ENCODE data around the gene AARSD1.

DNA sequence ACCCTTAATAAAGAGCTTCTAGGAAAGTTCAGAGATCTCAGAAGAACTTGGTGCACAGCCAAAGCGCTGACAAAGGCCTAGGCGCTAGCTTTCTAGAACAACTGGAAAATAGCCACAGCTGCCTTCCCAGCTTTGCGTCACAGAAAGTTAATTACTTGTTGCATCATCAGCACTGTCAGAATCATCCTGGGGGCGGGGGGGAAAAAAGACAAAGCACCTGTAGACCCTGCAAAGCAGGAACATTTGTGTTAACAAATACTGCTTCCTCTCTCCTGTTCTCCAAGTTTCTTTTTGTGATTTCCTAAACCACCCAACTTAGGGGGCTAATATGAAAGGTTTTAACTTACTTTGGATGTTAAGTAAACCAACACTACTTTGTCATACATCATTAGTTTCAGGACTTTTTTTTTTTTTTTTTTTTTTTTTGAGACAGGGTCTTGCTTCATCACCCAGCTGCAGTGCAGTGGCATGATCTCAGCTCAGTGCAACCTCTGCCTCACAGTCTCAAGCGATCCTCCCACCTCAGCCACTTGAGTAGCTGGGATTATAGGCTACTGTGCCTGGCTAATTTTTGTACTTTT is 4.8 kb upstream of the AARSD1 start:
- no peak for TF ChIP-seq FOXM1 (IDR thresholded peaks at IDR 0.05; ENCODE audit: borderline replicate concordance)
- no peak for TF ChIP-seq HDGF (IDR thresholded peaks at IDR 0.05; ENCODE audit: borderline replicate concordance)
- no peak for TF ChIP-seq SP1 (IDR thresholded peaks at IDR 0.05)
- no peak for TF ChIP-seq FOXA1 (IDR thresholded peaks at IDR 0.05)
- no peak for TF ChIP-seq L3MBTL2 (conservative IDR thresholded peaks at IDR 0.05)
- TF ChIP-seq, protein P1, sequence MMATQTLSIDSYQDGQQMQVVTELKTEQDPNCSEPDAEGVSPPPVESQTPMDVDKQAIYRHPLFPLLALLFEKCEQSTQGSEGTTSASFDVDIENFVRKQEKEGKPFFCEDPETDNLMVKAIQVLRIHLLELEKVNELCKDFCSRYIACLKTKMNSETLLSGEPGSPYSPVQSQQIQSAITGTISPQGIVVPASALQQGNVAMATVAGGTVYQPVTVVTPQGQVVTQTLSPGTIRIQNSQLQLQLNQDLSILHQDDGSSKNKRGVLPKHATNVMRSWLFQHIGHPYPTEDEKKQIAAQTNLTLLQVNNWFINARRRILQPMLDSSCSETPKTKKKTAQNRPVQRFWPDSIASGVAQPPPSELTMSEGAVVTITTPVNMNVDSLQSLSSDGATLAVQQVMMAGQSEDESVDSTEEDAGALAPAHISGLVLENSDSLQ (IDR thresholded peaks at IDR 0.05), result no peak
- no peak for TF ChIP-seq SUZ12 (IDR thresholded peaks at IDR 0.05)
- TF ChIP-seq BHLHE40 (IDR thresholded peaks at IDR 0.05; ENCODE audit: borderline replicate concordance), result no peak
- TF ChIP-seq CTBP1 (IDR thresholded peaks at IDR 0.05; ENCODE audit: borderline replicate concordance), result no peak
- no peak for TF ChIP-seq FOXK2 (IDR thresholded peaks at IDR 0.05)
